Cardiac muscle cell (in vitro differentiated cells and primary cell): ENCODE measurements around the gene TMOD3. TPM values are rescaled to one million over a fixed set of nuclear protein-coding genes. Genes with fewer than 3 reads are reported as not detected.
A peak's percentile ranks its signal among the peaks of the same experiment; 100 is the strongest.

Experiments
- DNase-seq, 2 donors: peaks; one replicate each; pipeline versions ENCODE4 v3.0.0 to v3.0.0-alpha.2; 2010 to 2017; ENCODE audit warnings: low read depth in 1 of 2, low spot score in 1 of 2
- H3K27ac ChIP-seq: fragments of 200-600 bp; sonication (generic); 2 replicates; pipeline ENCODE4 v1.5.1; 2016
- H3K27me3 ChIP-seq: fragments of 200-600 bp; sonication (generic); 2 replicates; pipeline ENCODE4 v1.6.0; 2016; ENCODE audit warnings: control low read depth
- H3K36me3 ChIP-seq: fragments of 200-600 bp; sonication (generic); 2 replicates; pipeline ENCODE4 v1.5.1; 2016; ENCODE audit warnings: control low read depth
- H3K4me1 ChIP-seq: fragments of 200-600 bp; sonication (generic); 2 replicates; pipeline ENCODE4 v1.8.1; 2017; ENCODE audit warnings: low read depth, mild to moderate bottlenecking, mixed run types
- H3K4me3 ChIP-seq: fragments of 200-600 bp; sonication (generic); 2 replicates; pipeline ENCODE4 v1.5.1; 2016; ENCODE audit warnings: mild to moderate bottlenecking
- H3K9me3 ChIP-seq: fragments of 200-600 bp; sonication (generic); 2 replicates; pipeline ENCODE4 v1.5.1; 2017; ENCODE audit warnings: low read depth, mild to moderate bottlenecking, control low read depth
- polyA plus RNA-seq: library from polyadenylated mRNA; unstranded; fragments of >200 nt; fragmentation: Nextera tagmentation; extraction: Ambion mirVana; gene quantifications from 2 replicates; pipeline ENCODE4 v1.2.1, GENCODE V29; 2016
- total RNA-seq: library from RNA; depleted of rRNA; stranded (reverse); fragments of >200 nt; gene quantifications from 2 replicates; pipeline ENCODE4 v1.2.3, GENCODE V29; 2016
- TF ChIP-seq, protein P1 (sequence below): IDR thresholded peaks from 2 replicates; pipeline ENCODE4 v1.5.1; 2012; ENCODE audit warnings: low read depth, mild to moderate bottlenecking, low read length

The TMOD3 gene
- total and polyA plus RNA-seq, 2 experiments from 2014 or later, result 6.0 to 10.9 TPM

- H3K9me3 ChIP-seq, result no peaks in the 10 kb centered on the region
- H3K4me1 ChIP-seq, result no peaks in the 10 kb centered on the region
- no peaks in the 10 kb centered on the region for H3K36me3 ChIP-seq
- DNase-seq, result no peak
- peak overlapping the region; percentile 32 for H3K27ac ChIP-seq
- no peaks in the 10 kb centered on the region for H3K27me3 ChIP-seq
- no peak overlapping the region for H3K4me3 ChIP-seq
- TF ChIP-seq, protein P1, sequence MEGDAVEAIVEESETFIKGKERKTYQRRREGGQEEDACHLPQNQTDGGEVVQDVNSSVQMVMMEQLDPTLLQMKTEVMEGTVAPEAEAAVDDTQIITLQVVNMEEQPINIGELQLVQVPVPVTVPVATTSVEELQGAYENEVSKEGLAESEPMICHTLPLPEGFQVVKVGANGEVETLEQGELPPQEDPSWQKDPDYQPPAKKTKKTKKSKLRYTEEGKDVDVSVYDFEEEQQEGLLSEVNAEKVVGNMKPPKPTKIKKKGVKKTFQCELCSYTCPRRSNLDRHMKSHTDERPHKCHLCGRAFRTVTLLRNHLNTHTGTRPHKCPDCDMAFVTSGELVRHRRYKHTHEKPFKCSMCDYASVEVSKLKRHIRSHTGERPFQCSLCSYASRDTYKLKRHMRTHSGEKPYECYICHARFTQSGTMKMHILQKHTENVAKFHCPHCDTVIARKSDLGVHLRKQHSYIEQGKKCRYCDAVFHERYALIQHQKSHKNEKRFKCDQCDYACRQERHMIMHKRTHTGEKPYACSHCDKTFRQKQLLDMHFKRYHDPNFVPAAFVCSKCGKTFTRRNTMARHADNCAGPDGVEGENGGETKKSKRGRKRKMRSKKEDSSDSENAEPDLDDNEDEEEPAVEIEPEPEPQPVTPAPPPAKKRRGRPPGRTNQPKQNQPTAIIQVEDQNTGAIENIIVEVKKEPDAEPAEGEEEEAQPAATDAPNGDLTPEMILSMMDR, result no peak
These were observed 58.6 kb downstream of the TMOD3 start for GRCh38 chr15:51887887-51888592.

DNA sequence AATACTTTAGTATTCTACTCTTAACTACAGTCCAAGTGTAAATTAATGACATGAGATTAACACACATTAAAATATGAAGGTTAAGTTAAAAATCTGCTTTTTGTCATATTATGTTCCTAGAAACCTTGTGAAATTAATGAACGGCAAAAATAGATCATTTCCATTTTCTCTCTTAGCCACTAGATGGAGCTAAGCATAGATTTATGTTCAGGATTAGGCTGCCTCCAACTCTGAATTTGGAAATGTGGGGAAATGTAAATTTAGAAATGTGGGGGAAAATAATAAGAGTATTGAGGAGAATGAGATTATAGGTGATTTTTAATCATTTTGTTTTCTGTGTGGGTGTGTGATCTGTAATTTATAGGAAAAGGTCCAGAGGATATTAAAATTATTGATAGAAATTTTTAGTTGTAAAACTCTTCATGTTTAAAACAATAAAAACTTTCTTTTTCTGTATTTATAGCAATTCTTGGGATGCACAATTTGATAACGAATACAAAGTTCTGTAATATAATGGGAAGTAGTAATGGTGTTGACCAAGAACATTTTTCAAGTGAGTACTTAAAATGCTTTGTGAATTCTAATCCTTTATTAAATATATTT, 59.2 kb downstream of the TMOD3 start:
- no peaks in the 10 kb centered on the region for H3K9me3 ChIP-seq
- no peak overlapping the region for H3K4me3 ChIP-seq
- no peak overlapping the region for H3K27ac ChIP-seq
- H3K4me1 ChIP-seq, result no peaks in the 10 kb centered on the region
- peak; percentile 27 to 44 for DNase-seq
- TF ChIP-seq, protein P1, result peak; percentile 73
- H3K36me3 ChIP-seq, result no peaks in the 10 kb centered on the region
- H3K27me3 ChIP-seq, result no peaks in the 10 kb centered on the region

DNA sequence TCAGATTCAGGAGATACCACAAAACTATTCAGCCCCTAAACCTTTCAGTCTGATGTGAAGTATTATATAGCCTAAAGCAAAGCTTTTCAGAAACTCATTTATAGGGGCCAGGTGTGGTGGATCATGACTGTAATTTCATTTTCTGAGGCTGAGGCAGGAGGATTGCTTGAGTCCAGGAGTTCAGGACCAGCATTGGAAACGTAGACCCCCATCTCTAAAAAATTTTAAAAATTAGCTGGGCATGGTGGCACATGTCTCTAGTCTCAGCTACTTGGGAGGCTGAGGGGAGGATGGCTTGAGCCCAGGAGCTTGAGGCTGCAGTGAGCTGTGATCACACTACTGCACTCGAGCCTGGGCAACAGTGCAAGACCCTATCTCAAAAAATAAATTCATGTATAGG, 60.0 kb downstream of the TMOD3 start:
- DNase-seq, result no peak

GRCh38 chr15:51904421-51904820, 75.0 kb downstream of the TMOD3 start:
- no peak for DNase-seq
- Histone ChIP-seq H3K27ac (peak overlapping the region; percentile 14), H3K9me3 (no peaks in the 10 kb centered on the region), H3K36me3 (peaks cover 28% of the 10 kb centered on the region), H3K4me1 (no peaks in the 10 kb centered on the region), H3K27me3 (no peaks in the 10 kb centered on the region), H3K4me3 (no peak overlapping the region)
- TF ChIP-seq, protein P1, result no peak

More for the DNA sequence above, 60.0 kb downstream of the TMOD3 start:
- Histone ChIP-seq H3K9me3 (no peaks in the 10 kb centered on the region), H3K27me3 (no peaks in the 10 kb centered on the region), H3K36me3 (peaks cover 5% of the 10 kb centered on the region), H3K27ac (no peak overlapping the region), H3K4me1 (no peaks in the 10 kb centered on the region), H3K4me3 (no peak overlapping the region)
- TF ChIP-seq, protein P1, result no peak

DNA sequence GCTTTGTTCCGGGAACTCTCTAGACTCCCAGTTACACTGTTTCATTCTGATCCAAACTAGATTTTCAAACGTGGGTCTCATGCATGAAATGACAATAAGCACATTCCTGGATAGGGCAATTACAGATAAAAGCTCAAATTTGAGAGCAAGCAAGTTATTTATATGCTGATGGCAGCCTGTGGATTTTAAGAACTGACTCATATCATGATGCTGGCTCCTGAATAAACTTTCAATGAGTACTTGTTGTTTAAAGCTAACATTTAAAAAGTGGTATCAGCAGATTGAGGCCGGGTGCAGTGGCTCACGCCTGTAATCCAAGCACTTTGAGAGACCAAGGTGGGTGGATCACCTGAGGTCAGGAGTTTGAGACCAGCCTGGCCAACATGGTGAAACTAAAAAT, 75.5 kb downstream of the TMOD3 start:
- TF ChIP-seq, protein P1, result no peak
- no peaks in the 10 kb centered on the region for H3K4me1 ChIP-seq
- DNase-seq, result no peak
- H3K36me3 ChIP-seq, result peaks cover 28% of the 10 kb centered on the region
- H3K27me3 ChIP-seq, result no peaks in the 10 kb centered on the region
- no peaks in the 10 kb centered on the region for H3K9me3 ChIP-seq
- H3K4me3 ChIP-seq, result no peak overlapping the region
- peak overlapping the region; percentile 14 for H3K27ac ChIP-seq
